Central memory CD8-positive, alpha-beta T cell (primary cell): Measurements from ENCODE around the gene NOM1.

Experiments used
- ATAC-seq: fragments of 150-1000 bp; cut with Tn5 transposase; replicated peaks from 2 replicates; pipeline ENCODE4 v1.10.0; 2022; ENCODE audit warnings: mild to moderate bottlenecking, moderate FRiP score, moderate number of reproducible peaks; ENCODE audit not compliant: poor library complexity, severe bottlenecking; ENCODE audit errors: extremely low read depth
- DNase-seq, 2 donors: peaks; one replicate each; pipeline ENCODE4 v3.0.0; 2021; ENCODE audit warnings: low spot score in 2 of 2
- H3K27ac Mint-ChIP-seq: one replicate; pipeline ENCODE4 v1.8.0; 2022; ENCODE audit warnings: low read depth, mild to moderate bottlenecking, moderate library complexity, mixed read lengths
- H3K27me3 Mint-ChIP-seq: one replicate; pipeline ENCODE4 v1.8.0; 2022; ENCODE audit warnings: mixed read lengths
- H3K36me3 Mint-ChIP-seq: one replicate; pipeline ENCODE4 v1.8.0; 2022; ENCODE audit warnings: mild to moderate bottlenecking, moderate library complexity, mixed read lengths; ENCODE audit not compliant: insufficient read depth
- H3K4me1 Mint-ChIP-seq: one replicate; pipeline ENCODE4 v1.8.0; 2022; ENCODE audit warnings: mixed read lengths
- H3K4me3 Mint-ChIP-seq: one replicate; pipeline ENCODE4 v1.8.0; 2022; ENCODE audit warnings: mild to moderate bottlenecking, moderate library complexity, mixed read lengths
- H3K9me3 Mint-ChIP-seq: one replicate; pipeline ENCODE4 v1.8.0; 2022; ENCODE audit warnings: mixed read lengths

Gene NOM1

DNA sequence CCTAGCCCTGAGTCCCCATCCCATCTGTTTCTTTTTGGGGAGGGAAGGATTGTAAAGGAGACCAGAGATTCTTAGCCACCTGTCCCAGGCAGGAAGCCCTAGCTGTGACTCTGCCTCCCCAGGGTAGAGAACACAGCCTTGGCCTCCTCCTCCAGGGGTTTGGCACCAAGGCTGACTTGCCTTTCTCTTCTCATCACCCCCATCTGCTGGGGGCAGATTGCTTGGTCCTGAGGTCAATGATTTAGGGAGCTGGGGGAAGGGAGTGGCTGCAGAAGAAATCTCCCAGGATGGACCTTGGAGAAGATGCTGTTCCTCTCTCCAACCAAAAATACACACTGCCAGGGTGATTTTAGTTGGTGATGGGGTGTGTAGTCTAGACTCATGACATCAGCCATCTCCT, 63.6 kb downstream of the NOM1 start:
- Mint-ChIP-seq H3K36me3 (peaks cover 4% of the 10 kb centered on the region), H3K27ac (no peak overlapping the region), H3K4me3 (no peak overlapping the region), H3K27me3 (peaks cover 82% of the 10 kb centered on the region), H3K4me1 (peaks cover 14% of the 10 kb centered on the region), H3K9me3 (no peaks in the 10 kb centered on the region)
- DNase-seq (no peak), ATAC-seq (no peak)

GRCh38 chr7:157013602-157014549, 64.4 kb downstream of the NOM1 start:
- ATAC-seq: no peak
- H3K27me3 Mint-ChIP-seq: peaks cover 79% of the 10 kb centered on the region
- H3K4me3 Mint-ChIP-seq: no peak overlapping the region
- no peak for DNase-seq
- no peak overlapping the region for H3K27ac Mint-ChIP-seq
- H3K9me3 Mint-ChIP-seq: no peaks in the 10 kb centered on the region
- H3K4me1 Mint-ChIP-seq: peaks cover 14% of the 10 kb centered on the region
- peaks cover 4% of the 10 kb centered on the region for H3K36me3 Mint-ChIP-seq

- Mint-ChIP-seq H3K4me1 (peaks cover 8% of the 10 kb centered on the region), H3K9me3 (no peaks in the 10 kb centered on the region), H3K27me3 (peaks cover 81% of the 10 kb centered on the region), H3K36me3 (peaks cover 4% of the 10 kb centered on the region), H3K27ac (no peak overlapping the region), H3K4me3 (no peak overlapping the region)
- ATAC-seq (no peak), DNase-seq (no peak)
Measured at GRCh38 chr7:157014635-157015555, 65.4 kb downstream of the NOM1 start.

DNA sequence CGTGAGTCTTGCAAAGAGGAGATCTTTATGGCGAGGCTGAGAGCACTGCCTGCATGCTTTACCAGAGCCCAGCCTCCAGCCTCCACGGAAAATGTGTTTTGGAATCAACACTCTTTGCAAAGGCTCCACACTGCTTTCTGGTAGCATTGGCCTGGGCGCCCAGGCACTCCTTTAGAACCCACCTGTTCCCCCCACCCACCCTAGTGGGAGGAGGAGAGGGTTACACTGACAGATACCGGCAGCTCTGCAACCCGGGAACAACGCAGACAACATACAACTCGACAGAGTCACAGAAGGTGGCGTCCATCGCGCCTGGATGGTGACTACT, 66.5 kb downstream of the NOM1 start:
- Mint-ChIP-seq H3K27me3 (peaks cover 90% of the 10 kb centered on the region), H3K4me3 (no peak overlapping the region), H3K36me3 (peaks cover 3% of the 10 kb centered on the region)

GRCh38 chr7:157016352-157017041, 67.0 kb downstream of the NOM1 start:
- ATAC-seq: no peak
- Mint-ChIP-seq H3K27ac (no peak overlapping the region), H3K36me3 (peaks cover 3% of the 10 kb centered on the region), H3K4me1 (peaks cover 7% of the 10 kb centered on the region), H3K9me3 (no peaks in the 10 kb centered on the region), H3K27me3 (peaks cover 86% of the 10 kb centered on the region), H3K4me3 (no peak overlapping the region)
- no peak for DNase-seq

More for the DNA sequence above, 66.5 kb downstream of the NOM1 start:
- ATAC-seq: no peak
- no peak for DNase-seq
- Mint-ChIP-seq H3K4me1 (peaks cover 8% of the 10 kb centered on the region), H3K27ac (no peak overlapping the region), H3K9me3 (no peaks in the 10 kb centered on the region)

GRCh38 chr7:157017149-157017548, 67.6 kb downstream of the NOM1 start:
- ATAC-seq (no peak), DNase-seq (no peak)
- H3K4me1 Mint-ChIP-seq: peaks cover under 1% of the 10 kb centered on the region
- no peaks in the 10 kb centered on the region for H3K9me3 Mint-ChIP-seq
- peaks cover 83% of the 10 kb centered on the region for H3K27me3 Mint-ChIP-seq
- no peak overlapping the region for H3K4me3 Mint-ChIP-seq
- no peak overlapping the region for H3K27ac Mint-ChIP-seq
- H3K36me3 Mint-ChIP-seq: peaks cover 3% of the 10 kb centered on the region

DNA sequence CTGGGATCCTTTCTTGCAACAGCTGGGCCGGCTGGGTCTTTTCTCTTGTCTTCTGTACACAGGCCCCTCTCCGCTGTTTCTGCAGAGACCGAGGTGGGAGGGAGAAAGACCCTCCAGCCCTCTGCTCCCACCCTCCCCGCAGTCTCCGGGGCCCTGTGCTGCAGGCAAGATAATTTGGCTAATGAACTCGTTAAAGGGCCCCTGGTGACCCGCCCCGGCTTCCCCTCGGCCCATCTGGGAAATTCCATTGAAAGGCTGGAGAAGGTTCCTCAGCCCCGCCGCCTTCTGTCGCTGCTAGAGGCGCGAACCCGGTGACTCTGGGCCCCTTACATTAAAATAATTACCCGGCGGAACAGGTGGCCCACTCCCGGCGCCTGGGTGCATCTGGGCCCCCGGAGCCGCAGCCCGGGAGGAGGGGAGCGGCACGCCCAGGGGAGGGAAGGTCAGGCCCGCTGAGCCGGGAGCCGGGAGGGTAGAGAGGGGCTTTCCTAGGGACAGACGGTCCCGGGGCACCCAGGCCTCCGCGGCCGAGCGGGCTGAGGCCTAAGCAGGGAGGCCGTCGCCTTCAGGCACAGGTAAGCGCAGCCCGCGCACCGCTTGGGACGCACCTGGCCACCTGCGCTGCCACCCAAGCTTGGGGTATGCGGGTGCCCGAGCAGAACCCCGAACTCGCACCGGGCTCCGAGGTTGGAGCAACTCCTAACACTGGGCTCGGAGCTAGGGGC, 68.3 kb downstream of the NOM1 start:
- Mint-ChIP-seq H3K27me3 (peaks cover 83% of the 10 kb centered on the region), H3K4me1 (no peaks in the 10 kb centered on the region), H3K27ac (no peak overlapping the region), H3K9me3 (no peaks in the 10 kb centered on the region), H3K4me3 (no peak overlapping the region), H3K36me3 (peaks cover 3% of the 10 kb centered on the region)
- DNase-seq (no peak), ATAC-seq (no peak)

DNA sequence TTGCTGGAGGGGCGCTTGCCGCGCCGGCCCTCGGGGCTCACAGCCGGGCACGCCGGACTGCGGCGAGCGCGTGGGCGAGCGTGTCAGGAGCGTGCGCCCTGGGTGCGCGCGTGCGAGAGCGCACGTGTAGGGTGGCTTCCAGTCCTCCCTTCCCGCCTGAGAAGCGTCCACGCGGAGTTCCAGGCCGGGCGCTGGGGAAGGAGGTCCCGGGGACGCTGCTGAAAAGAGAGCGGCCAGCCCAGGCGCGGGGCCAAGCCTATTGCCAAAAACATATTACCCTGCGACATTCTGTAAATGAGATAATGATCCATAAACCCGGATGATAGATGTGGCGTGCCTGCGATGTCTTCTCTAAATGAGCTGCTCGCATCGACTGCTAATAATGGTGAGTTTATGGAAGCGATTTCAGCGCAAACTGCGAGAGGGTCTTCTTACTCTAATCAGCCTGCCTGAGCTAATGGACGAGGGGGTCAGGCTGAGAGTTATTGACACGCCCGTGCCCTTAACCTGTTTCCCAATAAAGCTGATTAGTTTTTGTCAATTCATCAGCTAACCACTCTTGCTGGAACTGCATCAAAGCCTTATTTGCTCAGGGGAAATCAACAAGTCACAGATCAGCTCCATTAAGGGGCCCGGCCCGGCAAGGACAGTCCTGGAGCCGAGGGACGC, 69.0 kb downstream of the NOM1 start:
- Mint-ChIP-seq H3K27me3 (peaks cover 83% of the 10 kb centered on the region), H3K36me3 (peaks cover 3% of the 10 kb centered on the region), H3K4me1 (no peaks in the 10 kb centered on the region), H3K9me3 (no peaks in the 10 kb centered on the region), H3K4me3 (peak overlapping the region; percentile 57), H3K27ac (no peak overlapping the region)
- ATAC-seq: no peak
- no peak for DNase-seq

DNA sequence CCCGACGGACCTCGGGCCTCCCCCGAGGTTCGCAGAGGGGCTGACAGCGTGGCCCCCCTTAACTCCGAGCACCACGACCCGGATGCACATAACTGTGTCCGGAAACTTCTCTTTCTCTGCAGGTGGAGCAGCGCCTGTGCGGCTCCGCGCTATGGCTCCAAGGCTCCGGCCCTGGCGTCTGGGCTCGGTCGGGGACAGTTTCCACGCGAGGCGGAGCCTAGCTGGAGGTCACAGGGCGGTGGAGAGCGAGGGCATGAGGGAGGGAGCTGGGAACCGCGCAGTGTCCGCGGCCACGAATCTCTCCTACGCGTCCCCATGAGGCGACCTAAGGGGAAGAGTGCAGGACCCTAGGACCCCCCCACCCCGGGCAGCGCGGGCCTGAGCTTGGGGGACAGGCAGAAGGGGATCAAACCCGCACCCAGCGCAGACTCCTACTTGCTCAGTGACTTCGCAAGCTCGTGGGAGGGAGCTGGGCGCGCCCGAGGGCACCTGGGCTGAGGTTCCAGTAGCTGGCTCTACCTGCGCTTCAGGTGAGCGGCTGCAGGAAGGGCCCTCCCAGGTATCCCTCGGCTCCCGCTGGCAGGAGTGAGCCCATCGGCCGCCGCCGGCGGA, 69.6 kb downstream of the NOM1 start:
- DNase-seq: no peak
- no peak for ATAC-seq
- Mint-ChIP-seq H3K36me3 (peaks cover 3% of the 10 kb centered on the region), H3K4me3 (peak overlapping the region; percentile 57), H3K4me1 (no peaks in the 10 kb centered on the region), H3K27ac (no peak overlapping the region), H3K27me3 (peaks cover 83% of the 10 kb centered on the region), H3K9me3 (no peaks in the 10 kb centered on the region)

DNA sequence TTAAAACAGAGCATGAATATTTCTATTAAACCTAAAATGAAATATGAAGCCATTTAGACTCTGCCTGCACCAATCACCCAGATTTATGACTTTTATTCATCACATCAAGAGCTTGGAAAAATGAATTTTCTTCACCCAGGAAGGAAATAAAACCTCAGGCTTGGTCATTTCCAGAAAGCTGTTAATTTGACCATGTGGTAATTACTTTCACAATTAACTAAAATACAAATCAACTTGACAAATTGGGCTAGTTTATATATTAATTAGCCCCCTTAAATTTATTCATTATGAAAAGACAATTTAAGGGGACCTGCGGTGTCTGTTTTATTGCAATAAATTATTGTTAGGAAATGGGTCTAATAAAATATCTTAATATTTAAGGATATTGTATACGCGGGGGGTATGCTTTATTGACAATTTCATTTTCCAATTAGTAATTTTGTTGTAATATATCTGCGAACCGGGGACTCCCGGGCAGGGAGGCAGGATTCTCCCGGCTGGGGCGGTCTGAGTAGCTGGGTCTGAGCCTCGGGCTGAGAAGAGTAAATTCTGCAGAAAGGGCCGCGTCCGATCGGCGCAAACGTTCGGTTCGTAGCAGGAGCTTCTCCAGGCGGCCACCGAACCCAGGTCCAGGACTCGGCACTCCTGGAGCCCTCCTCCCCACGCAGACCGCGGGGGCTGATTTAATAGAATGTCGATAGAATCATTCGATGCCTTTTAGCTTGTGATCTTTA, 70.4 kb downstream of the NOM1 start:
- H3K4me3 Mint-ChIP-seq: no peak overlapping the region
- H3K27ac Mint-ChIP-seq: no peak overlapping the region
- H3K36me3 Mint-ChIP-seq: peaks cover 3% of the 10 kb centered on the region
- DNase-seq (no peak), ATAC-seq (no peak)
- no peaks in the 10 kb centered on the region for H3K4me1 Mint-ChIP-seq
- H3K27me3 Mint-ChIP-seq: peaks cover 83% of the 10 kb centered on the region
- H3K9me3 Mint-ChIP-seq: no peaks in the 10 kb centered on the region
